AG09309 (cell line): ENCODE measurements around the gene NLGN1.

ENCODE experiments used
- DNase-seq: peaks from one replicate; pipeline ENCODE4 v3.0.0-alpha.2; 2010; ENCODE audit warnings: low read depth
- H3K4me3 ChIP-seq: 2 replicates; pipeline ENCODE4 v1.5.1; 2011; ENCODE audit warnings: mild to moderate bottlenecking, low read depth, low read length, moderate library complexity; ENCODE audit not compliant: control insufficient read depth
- TF ChIP-seq, protein P1 (sequence below): IDR thresholded peaks from 2 replicates; pipeline ENCODE4 v1.5.1; 2011; ENCODE audit warnings: mild to moderate bottlenecking, low read depth, low read length, inconsistent platforms; ENCODE audit not compliant: insufficient read depth, control insufficient read depth; ENCODE audit errors: missing control alignments

NLGN1 gene

DNA sequence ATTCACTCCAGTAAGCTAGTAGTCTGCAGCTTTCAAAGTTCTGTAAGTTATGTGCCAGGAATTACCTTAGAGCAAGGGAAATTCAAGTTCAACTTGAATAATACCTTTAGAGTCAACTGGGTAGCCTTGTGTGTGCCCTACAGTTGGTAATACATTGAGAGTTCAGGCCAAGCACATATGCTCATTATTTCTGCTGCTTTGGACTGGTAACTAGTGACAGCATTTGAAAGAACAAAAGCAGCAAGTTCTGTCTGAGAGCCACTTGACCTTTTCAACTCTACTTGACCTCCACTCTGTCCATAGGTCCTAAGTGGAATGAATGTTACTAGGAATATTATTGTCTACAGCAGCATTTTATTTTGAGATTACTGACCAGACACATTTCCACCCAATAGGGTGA, 723.5 kb downstream of the NLGN1 start:
- TF ChIP-seq, protein P1, sequence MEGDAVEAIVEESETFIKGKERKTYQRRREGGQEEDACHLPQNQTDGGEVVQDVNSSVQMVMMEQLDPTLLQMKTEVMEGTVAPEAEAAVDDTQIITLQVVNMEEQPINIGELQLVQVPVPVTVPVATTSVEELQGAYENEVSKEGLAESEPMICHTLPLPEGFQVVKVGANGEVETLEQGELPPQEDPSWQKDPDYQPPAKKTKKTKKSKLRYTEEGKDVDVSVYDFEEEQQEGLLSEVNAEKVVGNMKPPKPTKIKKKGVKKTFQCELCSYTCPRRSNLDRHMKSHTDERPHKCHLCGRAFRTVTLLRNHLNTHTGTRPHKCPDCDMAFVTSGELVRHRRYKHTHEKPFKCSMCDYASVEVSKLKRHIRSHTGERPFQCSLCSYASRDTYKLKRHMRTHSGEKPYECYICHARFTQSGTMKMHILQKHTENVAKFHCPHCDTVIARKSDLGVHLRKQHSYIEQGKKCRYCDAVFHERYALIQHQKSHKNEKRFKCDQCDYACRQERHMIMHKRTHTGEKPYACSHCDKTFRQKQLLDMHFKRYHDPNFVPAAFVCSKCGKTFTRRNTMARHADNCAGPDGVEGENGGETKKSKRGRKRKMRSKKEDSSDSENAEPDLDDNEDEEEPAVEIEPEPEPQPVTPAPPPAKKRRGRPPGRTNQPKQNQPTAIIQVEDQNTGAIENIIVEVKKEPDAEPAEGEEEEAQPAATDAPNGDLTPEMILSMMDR: no peak
- no peak overlapping the region for H3K4me3 ChIP-seq
- no peak for DNase-seq

DNA sequence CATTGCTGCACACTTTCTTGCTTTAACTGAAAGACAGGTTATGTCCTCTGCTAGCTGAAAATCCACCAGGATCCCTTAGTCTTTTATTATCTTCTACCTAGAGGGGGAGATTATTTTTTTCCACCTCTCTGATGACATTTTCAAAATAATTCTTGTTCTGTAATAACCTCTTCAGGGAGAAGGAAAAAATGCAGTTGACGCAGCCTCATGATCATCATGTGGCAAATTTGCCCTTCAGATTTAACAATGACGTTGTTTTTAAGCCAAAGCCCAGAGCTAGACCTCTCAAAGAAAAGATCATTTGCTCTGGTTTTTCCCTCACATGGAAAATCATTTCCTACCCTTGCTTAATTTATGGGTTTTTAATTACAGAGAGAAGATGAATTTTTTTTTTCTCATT, 724.9 kb downstream of the NLGN1 start:
- no peak for DNase-seq
- TF ChIP-seq, protein P1: no peak
- H3K4me3 ChIP-seq: no peak overlapping the region

- TF ChIP-seq, protein P1: peak; percentile 90
- peak; percentile 34 for DNase-seq
Observed at GRCh38 chr3:174125267-174125824, 727.8 kb downstream of the NLGN1 start.

GRCh38 chr3:174126990-174127758, 729.6 kb downstream of the NLGN1 start:
- no peak for DNase-seq

More at GRCh38 chr3:174125267-174125824, 727.8 kb downstream of the NLGN1 start:
- H3K4me3 ChIP-seq: no peak overlapping the region

GRCh38 chr3:174132006-174132405, 734.5 kb downstream of the NLGN1 start:
- no peak for DNase-seq
- H3K4me3 ChIP-seq: no peak overlapping the region
- TF ChIP-seq, protein P1: no peak

More at GRCh38 chr3:174126990-174127758, 729.6 kb downstream of the NLGN1 start:
- no peak overlapping the region for H3K4me3 ChIP-seq
- TF ChIP-seq, protein P1: no peak

DNA sequence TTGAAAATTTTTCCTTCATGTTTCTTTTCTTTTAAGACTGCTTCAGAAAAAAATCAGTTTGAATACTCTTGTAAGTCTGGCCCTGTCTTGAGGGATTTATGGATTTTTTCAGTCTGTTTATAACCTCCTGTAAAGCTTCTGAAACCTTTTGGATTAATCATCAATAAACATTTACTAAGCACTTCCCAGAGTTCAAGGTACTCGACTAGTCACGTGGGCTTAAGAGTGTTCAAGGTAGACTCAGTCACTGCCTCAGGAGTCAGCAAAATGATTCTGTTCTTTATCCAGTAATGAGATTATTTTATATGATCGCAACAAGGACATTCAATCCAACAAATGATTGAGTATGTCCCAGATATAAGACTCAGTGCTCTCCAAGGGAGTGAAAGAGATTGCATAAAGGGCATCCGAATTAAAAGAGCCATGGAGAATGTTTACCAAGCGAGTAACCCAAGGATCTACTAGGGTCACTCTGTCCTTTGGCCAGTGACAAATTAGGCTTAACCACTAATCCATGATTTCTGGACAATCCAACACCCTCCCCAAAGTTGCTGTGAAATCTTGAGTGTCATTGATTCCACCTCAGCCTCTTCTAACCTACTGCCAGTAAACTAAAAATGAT, 735.0 kb downstream of the NLGN1 start:
- TF ChIP-seq, protein P1: no peak
- no peak overlapping the region for H3K4me3 ChIP-seq
- DNase-seq: no peak
